HG03095 (cell line): ENCODE measurements around the gene RCVRN.

Experiments used
- ATAC-seq: cut with Tn5 transposase; IDR thresholded peaks from one replicate; pipeline ENCODE4 v1.9.1; 2021; ENCODE audit warnings: moderate library complexity; ENCODE audit not compliant: unreplicated experiment

The RCVRN gene

DNA sequence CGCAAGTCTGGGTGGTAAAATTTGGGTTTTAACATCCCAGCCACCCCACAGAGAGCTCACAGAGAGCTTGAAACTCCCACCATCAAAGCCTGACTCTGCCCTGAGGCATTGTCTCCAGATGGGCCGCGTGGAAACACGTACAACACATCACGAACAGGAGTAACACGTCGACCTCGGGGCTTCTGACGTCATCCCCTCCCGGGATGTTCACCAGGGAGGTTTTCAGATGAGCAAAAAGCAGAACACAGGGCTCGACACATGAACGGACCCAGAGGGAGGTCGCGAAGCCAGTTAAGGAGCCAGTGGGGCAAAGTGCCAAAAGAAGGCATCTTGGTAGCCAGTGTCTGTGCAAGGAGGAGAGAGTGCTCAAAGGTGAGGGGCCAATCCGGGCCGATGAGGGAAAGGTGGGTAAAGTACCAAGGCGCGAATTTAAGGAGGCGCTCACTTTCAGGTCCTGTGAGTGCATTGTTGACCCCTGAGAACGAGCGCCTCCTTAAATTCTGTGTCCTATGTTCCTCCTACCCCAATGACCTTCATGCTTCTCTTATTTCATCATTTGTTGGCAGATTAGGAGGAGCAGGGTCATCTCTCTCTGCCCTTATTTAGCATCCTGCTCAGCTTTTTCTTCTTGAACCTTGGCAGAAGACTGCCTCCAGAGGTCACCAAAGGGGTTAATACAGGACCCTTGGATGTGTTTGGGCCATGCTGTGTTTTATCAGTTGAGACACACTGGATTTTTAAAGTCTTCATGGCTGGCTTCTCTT lies 5.6 kb downstream of the RCVRN start:
- no peak for ATAC-seq

- ATAC-seq: no peak
Observed at GRCh38 chr17:9898812-9899211, 6.3 kb downstream of the RCVRN start.

DNA sequence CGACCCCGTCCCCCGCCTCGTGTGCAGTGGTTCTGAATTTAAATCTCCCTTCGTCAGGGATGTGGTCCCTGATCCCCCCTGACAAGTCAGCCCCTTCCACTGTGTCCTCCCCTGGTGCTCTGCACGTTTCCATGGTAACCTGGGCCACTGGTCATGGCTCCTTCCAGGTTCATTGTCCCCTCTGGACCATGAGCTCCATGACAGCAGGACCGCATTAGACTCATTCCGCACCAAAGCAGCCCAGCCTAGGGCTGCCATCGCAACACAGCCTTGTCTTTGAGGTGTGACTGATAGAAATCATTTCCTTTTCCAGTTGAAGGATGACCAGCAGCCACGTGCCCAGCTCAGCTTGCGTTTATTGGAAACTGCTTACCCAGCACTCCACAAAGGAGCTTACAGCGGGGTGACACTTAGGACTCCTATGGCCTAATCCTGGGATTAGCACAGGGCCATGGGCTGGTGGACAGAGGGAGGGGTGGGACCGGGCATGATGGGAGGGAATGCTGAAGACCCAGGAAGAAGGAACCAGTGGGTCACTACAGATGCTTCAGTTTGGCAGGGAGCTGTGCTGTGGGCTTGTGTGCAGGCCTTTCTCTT lies 7.6 kb downstream of the RCVRN start:
- ATAC-seq: no peak

GRCh38 chr17:9895923-9896322 lies 9.1 kb downstream of the RCVRN start:
- ATAC-seq: no peak

GRCh38 chr17:9894231-9894630 lies 10.8 kb downstream of the RCVRN start:
- no peak for ATAC-seq

DNA sequence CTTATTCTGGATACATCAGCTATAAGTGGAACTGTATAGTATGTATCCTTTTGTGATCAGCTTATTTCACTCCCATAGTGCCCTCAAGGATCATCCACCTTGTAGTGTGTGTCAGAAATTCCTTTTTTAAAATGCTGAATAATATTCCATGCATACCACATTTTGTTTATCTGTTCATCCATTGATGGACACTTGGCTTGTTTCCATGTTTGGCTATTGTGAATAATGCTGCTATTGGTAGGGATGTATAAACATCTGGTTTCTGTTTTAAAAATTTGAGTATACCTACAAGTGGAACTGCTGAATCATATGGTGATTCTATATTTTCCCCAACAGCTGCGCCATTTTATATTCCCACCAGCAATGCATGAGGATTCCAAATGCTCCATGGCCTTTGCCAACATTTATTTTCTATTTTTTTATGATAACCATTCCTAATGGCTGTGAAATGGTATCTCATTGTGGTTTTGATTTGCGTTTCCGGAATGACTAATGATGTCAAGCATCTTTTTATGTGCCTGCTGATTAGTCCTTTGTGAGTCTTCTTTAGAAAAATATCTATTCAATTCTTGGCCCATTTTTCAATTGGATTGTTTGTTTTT lies 11.6 kb downstream of the RCVRN start:
- no peak for ATAC-seq

DNA sequence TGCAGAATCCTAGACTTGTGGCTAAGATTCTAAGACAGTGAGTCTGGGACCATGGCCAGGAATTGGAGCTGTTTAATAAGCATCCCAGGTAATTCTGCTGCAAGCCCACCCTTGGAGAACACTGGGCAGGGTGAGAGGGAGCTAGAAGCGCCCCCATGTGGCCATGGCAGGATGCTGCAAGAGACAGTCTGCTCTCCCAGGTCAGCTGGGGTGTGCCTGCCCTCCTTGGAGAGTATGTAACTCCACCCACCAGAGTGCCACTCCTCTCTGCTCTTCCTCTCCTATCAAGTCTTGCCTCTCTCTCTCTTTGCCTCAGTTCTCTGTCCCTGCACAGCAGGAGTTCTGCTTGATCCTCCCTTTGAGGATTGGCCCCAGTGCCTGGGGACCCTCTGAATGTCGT lies 14.9 kb downstream of the RCVRN start:
- ATAC-seq: no peak

DNA sequence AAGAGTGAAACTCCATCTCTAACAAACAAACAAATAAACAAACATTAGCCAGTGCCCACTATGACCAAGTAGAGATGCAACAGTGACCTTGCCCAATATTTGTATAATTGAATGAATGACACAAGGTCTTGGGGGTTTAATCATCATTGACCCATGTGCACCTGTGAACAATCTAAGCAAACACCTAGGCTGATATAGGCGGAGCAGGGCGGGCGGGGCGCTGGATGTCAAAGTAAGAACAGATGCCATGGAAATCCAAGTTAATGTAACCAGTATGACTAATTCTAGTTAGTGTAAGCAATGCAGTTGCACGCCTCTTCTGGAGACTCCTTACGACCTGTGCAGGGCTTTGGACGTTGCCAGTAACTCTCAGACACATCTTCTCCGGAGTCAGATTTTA lies 17.6 kb downstream of the RCVRN start:
- no peak for ATAC-seq

DNA sequence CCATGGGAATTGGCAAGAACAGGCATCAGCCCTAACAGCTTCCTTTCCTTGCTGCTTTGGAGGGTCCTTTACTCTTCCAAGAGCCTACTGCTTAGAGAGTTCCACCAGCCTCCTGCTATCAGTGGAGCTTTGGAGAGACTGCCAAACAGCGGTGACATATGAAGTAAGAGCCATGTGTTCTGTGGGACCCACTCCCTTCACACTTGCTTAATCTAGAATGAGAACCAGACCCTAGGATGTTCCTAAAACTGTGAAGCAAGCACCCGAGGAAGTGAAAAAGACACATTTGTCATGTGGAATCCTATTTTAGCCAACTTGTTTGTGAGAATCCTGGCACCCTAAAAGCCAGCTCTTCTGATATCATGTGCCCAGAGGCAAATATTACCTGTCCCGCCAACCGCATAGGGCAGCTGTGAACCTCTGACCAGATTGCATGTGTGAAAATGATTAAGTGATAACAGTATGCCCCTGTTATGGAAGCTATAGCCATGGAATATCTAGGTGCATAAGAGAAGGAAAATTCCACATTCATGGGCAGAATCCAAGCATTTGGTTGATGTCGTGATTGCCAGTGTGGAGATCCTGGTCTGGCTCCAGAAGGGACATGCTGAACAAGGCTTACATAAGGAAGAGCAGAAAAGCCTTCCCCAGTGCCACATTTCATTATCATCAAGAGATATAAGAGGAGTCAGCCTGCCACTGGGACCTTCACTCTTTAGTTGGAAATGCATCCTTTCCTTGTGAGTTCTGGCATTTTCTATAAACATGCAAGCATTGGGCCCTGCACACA lies 18.7 kb downstream of the RCVRN start:
- no peak for ATAC-seq

- ATAC-seq: no peak
Observed at GRCh38 chr17:9883451-9883850, 21.6 kb downstream of the RCVRN start.

DNA sequence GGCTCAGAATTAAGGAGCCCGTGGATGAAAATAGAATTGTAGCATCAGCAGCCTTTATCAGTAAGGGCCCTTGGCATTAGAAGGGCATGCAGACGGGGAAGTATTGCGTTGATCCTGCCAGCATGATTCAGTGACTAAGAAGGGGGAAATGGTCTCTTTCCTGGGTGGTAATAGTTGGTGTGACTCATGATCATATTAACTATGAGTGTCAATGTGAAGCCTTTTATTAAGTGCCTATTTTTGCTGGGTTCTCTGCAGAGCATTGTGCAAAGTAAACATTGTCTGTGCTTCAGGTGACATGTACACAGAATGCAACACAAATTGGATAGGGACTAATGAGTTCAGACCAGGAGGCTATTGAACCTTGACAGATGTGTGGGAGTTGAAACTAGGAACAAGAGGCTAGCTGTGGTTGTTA lies 24.5 kb downstream of the RCVRN start:
- ATAC-seq: no peak

DNA sequence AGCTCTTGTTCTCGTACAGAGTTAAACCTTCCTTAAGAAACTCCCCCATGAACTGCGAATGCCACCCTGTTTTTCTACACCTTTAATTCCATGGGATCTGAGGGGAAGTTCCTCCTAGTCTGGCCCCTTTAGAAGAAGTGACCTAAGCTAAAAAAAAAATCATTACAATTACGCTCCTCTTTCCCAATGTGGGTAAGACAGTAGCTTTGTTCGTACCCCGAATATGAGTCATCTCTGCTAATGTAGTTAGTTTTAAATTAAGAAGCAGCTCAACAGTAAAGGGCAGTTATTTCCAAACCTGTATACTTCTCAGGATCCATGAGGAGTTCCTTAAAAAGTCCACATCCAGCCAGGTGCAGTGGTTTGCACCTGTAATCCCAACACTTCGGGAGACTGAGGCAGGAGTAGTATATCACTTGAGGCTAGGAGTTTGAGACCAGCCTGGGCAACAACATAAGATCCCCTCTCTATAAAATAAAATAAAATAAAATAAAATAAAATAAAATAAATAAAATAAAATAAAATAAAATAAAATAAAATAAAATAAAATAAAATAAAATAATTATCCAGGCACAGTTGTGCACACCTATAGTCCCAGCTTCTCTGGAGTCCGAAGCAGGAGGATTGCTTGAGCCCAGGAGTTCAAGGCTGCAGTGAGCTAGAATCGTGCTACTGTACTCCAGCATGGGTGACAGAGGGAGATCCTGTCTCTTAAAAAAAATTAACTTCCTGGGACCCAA lies 26.1 kb downstream of the RCVRN start:
- ATAC-seq: no peak

- no peak for ATAC-seq
Observed at GRCh38 chr17:9878356-9878755, 26.7 kb downstream of the RCVRN start.

DNA sequence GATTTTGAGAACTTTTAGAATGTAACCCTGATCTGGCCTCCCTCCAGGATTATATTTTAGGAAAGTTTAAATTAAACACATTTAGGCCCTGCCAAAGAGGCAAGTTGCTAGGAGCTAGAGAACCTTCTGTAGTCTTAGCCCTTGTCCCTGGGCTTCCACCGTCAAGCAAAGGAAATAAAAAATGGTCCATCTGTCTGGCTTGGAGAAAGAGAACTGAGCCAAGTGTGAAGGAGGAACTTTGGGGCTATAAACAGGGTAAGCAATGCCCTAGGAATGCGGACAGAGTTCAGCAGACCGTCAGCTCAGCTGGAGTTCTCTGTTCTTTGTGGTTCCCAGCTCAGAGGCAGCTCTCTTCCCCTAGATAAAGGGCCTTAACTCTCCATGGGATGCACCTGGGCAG lies 29.6 kb downstream of the RCVRN start:
- ATAC-seq: no peak

- ATAC-seq: no peak
Observed at GRCh38 chr17:9874722-9875121, 30.3 kb downstream of the RCVRN start.

DNA sequence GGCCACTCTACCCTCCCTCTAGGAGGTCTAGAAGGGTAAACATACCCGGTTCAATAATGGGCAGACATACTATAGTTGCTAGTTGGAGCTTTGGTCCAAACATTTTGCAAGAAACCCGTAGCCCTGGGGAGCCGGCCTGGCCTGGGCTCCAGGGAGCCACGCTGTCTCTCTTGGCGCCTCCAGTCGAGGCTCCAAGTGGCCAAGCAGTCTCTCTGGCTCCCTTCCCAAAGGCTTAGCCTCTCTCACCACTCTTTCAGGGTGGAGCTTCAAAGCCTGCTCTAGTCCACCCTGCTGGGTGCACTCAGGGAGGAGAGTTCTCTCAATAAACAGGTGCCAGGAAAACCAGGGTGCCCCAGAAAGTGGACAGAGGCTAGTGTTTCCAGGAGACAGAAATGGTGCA lies 32.2 kb downstream of the RCVRN start:
- no peak for ATAC-seq

- no peak for ATAC-seq
Observed at GRCh38 chr17:9868552-9868951, 36.5 kb downstream of the RCVRN start.

- ATAC-seq: no peak
Observed at GRCh38 chr17:9865586-9865985, 39.5 kb downstream of the RCVRN start.

- no peak for ATAC-seq
Observed at GRCh38 chr17:9862949-9863348, 42.1 kb downstream of the RCVRN start.

GRCh38 chr17:9862220-9862619 lies 42.9 kb downstream of the RCVRN start:
- ATAC-seq: no peak

DNA sequence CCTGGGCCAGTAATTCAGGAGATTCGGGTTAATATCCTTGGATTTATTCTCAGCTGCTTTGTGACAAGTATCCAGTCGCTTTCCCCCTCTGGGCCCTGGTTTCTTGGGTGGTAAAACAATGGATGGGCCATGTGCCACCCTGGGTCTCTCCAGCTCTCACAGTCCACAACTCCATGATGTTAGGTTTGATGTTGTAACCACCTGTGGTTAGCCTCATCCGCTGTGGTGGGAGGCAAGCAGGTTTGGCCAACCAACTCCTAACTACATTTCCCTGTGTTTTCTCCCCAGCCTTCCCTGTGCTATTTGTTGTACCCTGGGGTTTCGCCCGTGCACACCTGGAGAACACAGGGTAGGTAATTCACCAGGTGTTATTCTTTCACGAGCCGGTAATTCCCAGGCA lies 44.2 kb downstream of the RCVRN start:
- ATAC-seq: no peak
